Omental fat pad (tissue), 4 donors: Measurements from ENCODE around the gene RBM19. TPM values are rescaled to one million over a fixed set of nuclear protein-coding genes. Genes with fewer than 3 reads are reported as not detected.
"Not testable (repeated sequence)": the region's sequence is repeated elsewhere in the genome, so short reads cannot be mapped to it uniquely, and the experiment has no call there.

Experiments
- ATAC-seq: fragments of 150-250 bp; one replicate; pipeline ENCODE4 v1.9.1; 2016; ENCODE audit warnings: mild to moderate bottlenecking, moderate library complexity; ENCODE audit not compliant: low FRiP score
- DNase-seq: peaks from one replicate; pipeline ENCODE4 v3.0.0-alpha.2; 2019; ENCODE audit warnings: low spot score
- total RNA-seq, 4 donors: library from RNA; depleted of rRNA; stranded (reverse); fragments of >200 nt; gene quantifications; one replicate each; pipeline ENCODE4 v1.1.0, GENCODE V29; 2016
- TF ChIP-seq, protein P1 (sequence below), 3 donors: fragments of 450-650 bp; IDR thresholded peaks; one replicate each; pipeline ENCODE4 v1.5.1; 2016 to 2017; ENCODE audit warnings: antibody characterized with exemption in 3 of 3, mild to moderate bottlenecking in 3 of 3, moderate library complexity in 2 of 3

RBM19 gene
- total RNA-seq, 4 donors from 2014 or later, result 24.3 to 41.6 (median 28.7) TPM

DNA sequence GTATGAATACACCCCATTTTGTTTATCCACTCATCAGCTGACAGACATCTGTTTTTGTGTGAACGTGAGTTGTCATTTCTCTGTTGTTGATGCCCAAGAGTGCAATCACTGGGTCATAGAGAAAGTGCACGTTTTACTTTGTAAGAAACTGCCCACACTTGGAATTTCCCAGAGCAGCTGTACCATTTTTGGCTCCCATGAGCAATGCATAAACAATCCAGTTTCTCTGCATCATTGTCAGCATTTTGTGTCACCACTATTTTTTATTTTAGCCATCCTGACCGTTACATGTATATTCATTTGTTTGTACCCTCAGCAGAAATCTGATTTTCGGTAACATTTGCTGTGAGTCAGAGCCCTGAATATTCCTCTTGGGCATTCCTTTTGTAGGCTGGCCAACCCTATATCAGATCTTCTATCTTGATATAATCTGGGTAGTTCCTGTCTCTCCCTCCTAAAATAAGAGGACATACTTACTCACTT, 62.7 kb downstream of the RBM19 start:
- ATAC-seq (no peak), DNase-seq (no peak)
- TF ChIP-seq, protein P1, sequence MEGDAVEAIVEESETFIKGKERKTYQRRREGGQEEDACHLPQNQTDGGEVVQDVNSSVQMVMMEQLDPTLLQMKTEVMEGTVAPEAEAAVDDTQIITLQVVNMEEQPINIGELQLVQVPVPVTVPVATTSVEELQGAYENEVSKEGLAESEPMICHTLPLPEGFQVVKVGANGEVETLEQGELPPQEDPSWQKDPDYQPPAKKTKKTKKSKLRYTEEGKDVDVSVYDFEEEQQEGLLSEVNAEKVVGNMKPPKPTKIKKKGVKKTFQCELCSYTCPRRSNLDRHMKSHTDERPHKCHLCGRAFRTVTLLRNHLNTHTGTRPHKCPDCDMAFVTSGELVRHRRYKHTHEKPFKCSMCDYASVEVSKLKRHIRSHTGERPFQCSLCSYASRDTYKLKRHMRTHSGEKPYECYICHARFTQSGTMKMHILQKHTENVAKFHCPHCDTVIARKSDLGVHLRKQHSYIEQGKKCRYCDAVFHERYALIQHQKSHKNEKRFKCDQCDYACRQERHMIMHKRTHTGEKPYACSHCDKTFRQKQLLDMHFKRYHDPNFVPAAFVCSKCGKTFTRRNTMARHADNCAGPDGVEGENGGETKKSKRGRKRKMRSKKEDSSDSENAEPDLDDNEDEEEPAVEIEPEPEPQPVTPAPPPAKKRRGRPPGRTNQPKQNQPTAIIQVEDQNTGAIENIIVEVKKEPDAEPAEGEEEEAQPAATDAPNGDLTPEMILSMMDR (IDR thresholded peaks at IDR 0.05), result no peak

DNA sequence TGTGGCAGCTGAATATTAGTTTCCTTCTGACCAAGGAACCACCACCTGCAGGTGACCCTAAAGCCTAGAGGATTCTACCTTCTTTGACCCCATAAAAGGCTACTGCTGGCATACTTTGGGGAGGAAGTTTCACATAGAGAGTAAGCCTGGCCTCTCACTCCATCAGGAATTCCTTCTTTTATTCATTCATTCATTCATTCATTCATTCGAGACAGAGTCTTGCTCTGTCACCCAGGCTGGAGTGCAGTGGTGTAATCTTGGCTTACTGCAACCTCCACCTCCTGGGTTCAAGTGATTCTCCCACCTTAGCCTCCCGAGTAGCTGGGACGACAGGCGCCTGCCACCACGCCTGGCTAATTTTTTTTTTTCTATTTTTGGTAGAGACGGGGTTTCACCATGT, 64.8 kb downstream of the RBM19 start:
- DNase-seq, ATAC-seq: not testable (repeated sequence)

DNA sequence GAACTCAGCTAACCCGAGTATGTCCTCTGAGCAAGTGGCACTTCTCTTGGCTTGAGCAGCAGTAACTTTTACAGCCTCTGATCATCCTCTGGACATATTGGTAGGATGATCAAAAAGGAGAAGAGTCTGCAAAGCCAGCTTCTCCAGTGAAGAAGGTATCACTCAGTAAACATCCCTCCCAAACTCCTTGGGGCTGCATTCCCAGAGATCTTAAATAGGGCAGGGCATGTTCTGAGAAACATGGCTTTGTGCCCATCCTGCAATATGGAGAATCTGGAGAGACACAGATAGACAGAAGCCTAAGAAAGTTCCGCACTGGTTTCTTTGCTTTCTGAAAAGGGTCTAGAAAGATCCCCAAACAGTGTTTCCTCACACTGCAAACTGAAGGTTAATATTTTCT, 65.4 kb downstream of the RBM19 start:
- TF ChIP-seq, protein P1 (IDR thresholded peaks at IDR 0.05), result no peak

DNA sequence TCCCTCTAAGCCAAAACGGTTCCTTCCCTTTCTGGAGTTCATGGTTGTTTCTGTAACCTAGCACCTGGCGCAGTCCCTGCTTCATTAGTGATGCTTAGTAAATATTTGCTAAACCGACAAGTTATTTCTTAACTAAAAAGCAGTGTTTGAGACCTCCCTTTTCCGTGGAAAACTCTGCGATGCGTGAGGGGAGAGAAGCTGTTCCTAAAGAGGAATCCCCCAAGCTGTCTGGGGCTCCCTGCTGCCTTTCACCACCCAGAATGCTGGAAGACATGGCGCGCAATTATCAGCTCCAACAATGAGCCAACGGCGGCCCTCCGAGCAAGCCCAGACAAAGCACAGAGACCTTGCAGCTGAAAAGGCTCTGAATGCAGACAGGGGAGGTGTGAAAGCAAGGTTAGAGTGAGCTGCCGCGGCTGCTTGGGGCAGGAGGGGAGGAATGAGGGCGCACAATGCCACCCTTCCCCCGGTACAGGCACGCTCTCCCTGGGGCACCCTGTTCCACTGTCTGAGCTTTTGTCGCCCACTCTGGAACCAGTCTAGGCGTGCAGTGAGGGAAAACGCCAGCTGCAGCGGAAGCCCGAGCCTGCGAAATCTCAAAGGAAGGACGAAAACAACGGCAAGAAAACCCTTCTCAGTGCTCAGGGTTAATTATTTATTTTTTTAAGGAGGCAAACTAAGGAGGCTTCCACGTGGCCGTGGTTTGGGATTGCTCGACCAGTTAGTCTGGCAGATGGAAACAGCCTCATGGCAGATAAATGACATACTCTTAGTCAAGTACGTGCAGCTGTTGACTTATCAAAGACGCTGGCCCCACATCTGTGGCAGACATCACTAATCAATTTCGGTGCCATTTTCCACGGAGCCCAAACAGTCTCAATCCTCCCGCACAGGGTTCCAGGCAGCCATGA, 66.3 kb downstream of the RBM19 start:
- DNase-seq, result no peak
- TF ChIP-seq, protein P1 (IDR thresholded peaks at IDR 0.05), result no peak
- no peak for ATAC-seq

More for the DNA sequence above, 65.4 kb downstream of the RBM19 start:
- no peak for DNase-seq
- ATAC-seq, result no peak

DNA sequence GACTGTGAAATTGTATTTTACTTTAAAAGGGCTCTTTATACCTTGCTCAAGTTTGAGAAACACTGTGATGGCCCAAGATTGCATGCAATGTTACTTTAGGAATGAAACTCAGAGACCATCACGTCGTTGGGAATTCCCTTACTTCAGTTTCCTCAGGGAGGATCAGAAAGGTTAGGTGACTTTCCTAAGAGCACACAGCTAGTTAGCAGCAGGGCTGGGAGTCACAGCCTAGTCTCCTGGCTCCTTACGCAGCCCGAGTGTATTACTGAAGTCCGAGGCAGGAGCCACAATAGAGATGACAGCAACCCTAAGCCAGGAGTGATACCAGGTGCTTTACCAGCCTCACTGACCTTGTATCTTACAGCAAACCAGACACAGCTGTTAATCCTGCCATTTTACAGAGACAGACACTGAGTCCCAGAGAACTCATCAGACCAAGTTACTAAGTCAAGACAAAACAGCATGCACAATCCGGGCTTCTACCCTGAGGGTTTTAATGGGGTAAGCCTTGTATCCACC, 67.0 kb downstream of the RBM19 start:
- DNase-seq (no peak), ATAC-seq (no peak)
- TF ChIP-seq, protein P1 (IDR thresholded peaks at IDR 0.05), result no peak

DNA sequence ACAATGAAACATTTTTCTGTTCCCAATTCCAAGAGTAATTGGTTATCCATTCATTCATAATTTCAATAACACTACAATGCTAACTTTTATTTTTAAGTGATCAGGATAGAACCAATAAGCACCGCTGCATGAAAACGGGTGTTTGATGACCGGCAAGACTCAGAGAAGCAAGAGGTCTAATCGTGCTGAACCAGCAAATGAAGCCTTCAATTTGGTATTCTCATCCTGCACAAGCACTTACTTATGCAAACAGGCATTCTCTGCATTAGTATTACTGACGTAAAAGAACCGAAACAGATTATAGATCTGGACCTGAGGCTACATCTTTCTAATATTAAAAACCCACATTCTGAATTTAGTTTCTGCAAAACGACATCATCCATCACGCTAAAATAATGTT, 67.7 kb downstream of the RBM19 start:
- ATAC-seq (no peak), DNase-seq (no peak)
- TF ChIP-seq, protein P1 (IDR thresholded peaks at IDR 0.05), result no peak

DNA sequence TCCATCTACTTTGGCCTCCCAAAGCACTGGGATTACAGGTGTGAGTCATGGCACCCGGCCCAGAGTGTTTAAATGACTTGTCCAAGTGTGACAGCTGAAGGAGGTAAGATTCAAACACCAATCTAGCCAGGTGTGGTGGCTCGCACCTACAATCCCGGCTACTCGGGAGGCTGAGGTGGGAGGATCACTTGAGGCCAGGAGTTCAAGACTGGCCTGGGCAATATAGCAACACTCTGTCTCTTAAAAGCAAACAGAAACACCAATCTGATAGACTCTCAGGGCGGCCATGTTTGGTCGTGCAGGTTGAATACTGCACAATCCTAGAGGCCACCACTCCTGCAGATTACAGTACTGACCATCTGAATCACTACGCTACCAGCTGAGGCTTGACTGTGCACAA, 68.7 kb downstream of the RBM19 start:
- ATAC-seq, result no peak
- no peak for DNase-seq
- TF ChIP-seq, protein P1 (IDR thresholded peaks at IDR 0.05), result no peak
